Mesothelial cell of epicardium (in vitro differentiated cells): ENCODE data around the gene TMEM132C. TPM values are rescaled to one million over a fixed set of nuclear protein-coding genes. Genes with fewer than 3 reads are reported as not detected.
A peak's percentile ranks its signal among the peaks of the same experiment; 100 is the strongest.

Experiments
- DNase-seq, 2 experiments: peaks; one replicate each; pipeline ENCODE4 v3.0.0; 2021; ENCODE audit warnings: low spot score in 2 of 2; ENCODE audit not compliant: unreplicated experiment in 2 of 2
- H3K27ac Mint-ChIP-seq: 2 replicates; pipeline ENCODE4 v1.8.0; 2021; ENCODE audit warnings: mixed read lengths
- H3K27me3 Mint-ChIP-seq: 2 replicates; pipeline ENCODE4 v1.8.0; 2021; ENCODE audit warnings: low read depth, mixed read lengths
- H3K36me3 Mint-ChIP-seq: 2 replicates; pipeline ENCODE4 v1.8.0; 2021; ENCODE audit warnings: mixed read lengths
- H3K4me1 Mint-ChIP-seq: 2 replicates; pipeline ENCODE4 v1.8.0; 2021; ENCODE audit warnings: mixed read lengths
- H3K4me3 Mint-ChIP-seq: 2 replicates; pipeline ENCODE4 v1.8.0; 2021; ENCODE audit warnings: mild to moderate bottlenecking, moderate library complexity, mixed read lengths
- H3K9me3 Mint-ChIP-seq: 2 replicates; pipeline ENCODE4 v1.8.0; 2021; ENCODE audit warnings: mixed read lengths
- CTCF ChIP-seq: fragments of 200-600 bp; sonication (generic); IDR thresholded peaks from one replicate; pipeline ENCODE4 v1.5.0; 2021; ENCODE audit warnings: antibody characterized with exemption; ENCODE audit not compliant: unreplicated experiment
- total RNA-seq: library from RNA; stranded (reverse); gene quantifications from 3 replicates; pipeline ENCODE4 v1.2.1, GENCODE V29; 2021

TMEM132C gene
- total RNA-seq, 1 donor from 2014 or later: 25.5 TPM

DNA sequence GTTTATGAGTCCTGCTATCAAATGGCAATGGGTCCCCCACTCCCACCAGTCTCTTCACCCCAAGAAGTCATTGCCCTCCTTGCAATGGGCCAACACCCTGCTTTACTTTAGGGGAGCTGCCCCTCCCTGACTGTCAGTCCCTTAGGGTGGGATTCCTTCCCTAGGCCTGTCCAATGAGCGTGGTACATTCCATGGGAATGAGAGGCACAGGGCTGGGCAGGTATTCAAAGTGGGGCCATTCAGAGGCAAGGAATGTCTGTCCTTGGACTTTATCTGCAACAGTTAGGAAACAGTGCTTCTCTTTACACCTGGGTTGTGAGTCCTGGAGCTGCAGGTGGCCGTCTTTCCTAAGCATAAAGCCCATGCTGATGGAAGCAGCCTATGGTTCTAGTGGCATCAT, 40.8 kb downstream of the TMEM132C start:
- Mint-ChIP-seq H3K4me3 (no peak overlapping the region), H3K4me1 (peaks cover under 1% of the 10 kb centered on the region), H3K9me3 (peaks cover 10% of the 10 kb centered on the region), H3K27ac (no peak overlapping the region), H3K27me3 (no peaks in the 10 kb centered on the region), H3K36me3 (no peaks in the 10 kb centered on the region)
- TF ChIP-seq CTCF: no peak
- no peak for DNase-seq

DNA sequence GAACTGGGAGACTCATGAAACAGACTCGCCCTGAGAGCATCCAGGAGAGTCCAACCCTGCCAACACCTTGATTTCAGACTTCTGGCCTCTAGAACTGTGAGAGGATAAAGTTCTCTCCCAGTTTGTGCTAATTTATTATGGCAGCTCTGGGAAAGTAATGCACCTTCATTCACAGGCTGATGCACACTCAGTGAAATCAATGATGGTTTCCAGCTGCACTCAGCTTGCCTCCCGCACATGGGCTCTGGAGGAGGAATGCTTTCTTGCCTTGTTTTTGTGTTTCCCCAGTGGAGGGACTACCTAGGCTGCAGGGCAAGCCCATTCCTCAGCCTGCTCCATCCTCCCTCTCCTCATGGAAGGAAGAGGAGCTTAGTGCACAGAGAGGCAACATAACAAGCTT, 45.7 kb downstream of the TMEM132C start:
- Mint-ChIP-seq H3K36me3 (no peaks in the 10 kb centered on the region), H3K27me3 (no peaks in the 10 kb centered on the region), H3K4me3 (no peak overlapping the region), H3K27ac (no peak overlapping the region), H3K4me1 (peaks cover 38% of the 10 kb centered on the region), H3K9me3 (no peaks in the 10 kb centered on the region)
- no peak for DNase-seq
- no peak for TF ChIP-seq CTCF

DNA sequence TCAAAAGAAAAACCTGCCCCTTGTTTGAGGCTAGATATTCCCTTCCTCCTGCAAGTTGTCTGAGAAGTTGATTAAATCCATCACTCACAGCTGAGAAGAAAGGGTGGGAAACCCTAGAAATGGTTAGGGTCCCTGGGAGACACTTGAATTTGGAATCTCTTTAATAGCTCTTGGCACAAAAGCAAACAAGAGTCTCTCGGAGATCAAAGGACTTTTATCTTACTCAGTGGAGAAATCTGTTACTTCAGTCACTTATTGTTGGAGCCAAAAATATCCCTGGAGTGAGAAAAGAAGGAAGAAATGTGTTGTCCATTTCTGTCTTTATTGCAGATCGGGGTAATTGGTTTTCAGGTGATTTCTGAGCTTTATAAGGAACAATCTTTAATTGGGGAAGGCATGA, 47.0 kb downstream of the TMEM132C start:
- TF ChIP-seq CTCF: no peak
- peak overlapping the region; percentile 45 for H3K27ac Mint-ChIP-seq
- no peaks in the 10 kb centered on the region for H3K36me3 Mint-ChIP-seq
- H3K4me3 Mint-ChIP-seq: no peak overlapping the region
- no peak for DNase-seq
- peaks cover 41% of the 10 kb centered on the region for H3K4me1 Mint-ChIP-seq
- no peaks in the 10 kb centered on the region for H3K9me3 Mint-ChIP-seq
- no peaks in the 10 kb centered on the region for H3K27me3 Mint-ChIP-seq

DNA sequence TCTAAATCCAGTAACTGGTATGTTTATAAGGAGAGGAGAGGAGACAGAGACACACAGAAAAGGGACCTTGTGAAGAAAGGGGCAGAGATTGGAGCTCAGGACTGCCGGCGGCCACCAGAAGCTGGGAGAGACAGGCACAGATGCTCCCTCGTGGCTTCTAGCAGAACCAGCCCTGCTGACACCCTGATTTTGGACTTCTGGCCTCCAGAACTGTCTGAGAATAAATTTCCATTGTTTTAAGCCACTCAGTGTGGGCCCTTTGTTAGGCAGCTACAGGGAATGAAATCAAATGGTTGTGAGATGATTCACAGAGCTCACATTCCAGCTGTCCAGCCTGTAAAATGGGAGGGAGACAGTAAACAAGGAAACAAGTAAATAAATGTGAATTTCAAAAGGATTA, 47.6 kb downstream of the TMEM132C start:
- H3K9me3 Mint-ChIP-seq: no peaks in the 10 kb centered on the region
- TF ChIP-seq CTCF: no peak
- peak overlapping the region; percentile 71 for H3K27ac Mint-ChIP-seq
- DNase-seq: no peak
- no peak overlapping the region for H3K4me3 Mint-ChIP-seq
- peaks cover 41% of the 10 kb centered on the region for H3K4me1 Mint-ChIP-seq
- no peaks in the 10 kb centered on the region for H3K36me3 Mint-ChIP-seq
- H3K27me3 Mint-ChIP-seq: no peaks in the 10 kb centered on the region

DNA sequence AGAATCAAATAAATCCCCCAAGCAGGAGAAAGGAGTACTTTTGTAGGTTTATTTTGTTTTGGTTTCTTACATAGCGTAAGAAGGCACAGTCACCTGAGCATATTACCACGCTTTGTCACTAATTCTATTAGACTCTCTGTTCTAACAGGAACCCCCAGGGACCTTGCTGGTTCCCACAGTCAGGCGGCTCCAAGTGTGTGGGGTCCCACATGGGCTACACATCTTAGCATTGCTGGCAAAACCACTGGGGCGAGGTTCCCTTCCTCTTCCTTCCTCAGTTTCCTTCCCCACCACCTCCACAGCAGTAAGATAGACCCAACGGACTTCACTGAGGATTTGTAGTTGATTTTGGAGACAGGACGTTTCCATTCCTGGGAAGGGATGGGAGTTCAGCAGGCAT, 49.1 kb downstream of the TMEM132C start:
- no peak for TF ChIP-seq CTCF
- no peak for DNase-seq
- Mint-ChIP-seq H3K4me3 (no peak overlapping the region), H3K4me1 (peaks cover 41% of the 10 kb centered on the region), H3K36me3 (no peaks in the 10 kb centered on the region), H3K27ac (peak overlapping the region; percentile 59), H3K9me3 (peaks cover under 1% of the 10 kb centered on the region), H3K27me3 (no peaks in the 10 kb centered on the region)

- Mint-ChIP-seq H3K36me3 (no peaks in the 10 kb centered on the region), H3K9me3 (peaks cover 10% of the 10 kb centered on the region), H3K4me3 (no peak overlapping the region), H3K27me3 (no peaks in the 10 kb centered on the region), H3K4me1 (peaks cover 41% of the 10 kb centered on the region), H3K27ac (peak overlapping the region; percentile 84)
- no peak for DNase-seq
- no peak for TF ChIP-seq CTCF
Observed at GRCh38 chr12:128316973-128317526, 50.1 kb downstream of the TMEM132C start.
